ENCODE data around the gene PA2G4.

DNA sequence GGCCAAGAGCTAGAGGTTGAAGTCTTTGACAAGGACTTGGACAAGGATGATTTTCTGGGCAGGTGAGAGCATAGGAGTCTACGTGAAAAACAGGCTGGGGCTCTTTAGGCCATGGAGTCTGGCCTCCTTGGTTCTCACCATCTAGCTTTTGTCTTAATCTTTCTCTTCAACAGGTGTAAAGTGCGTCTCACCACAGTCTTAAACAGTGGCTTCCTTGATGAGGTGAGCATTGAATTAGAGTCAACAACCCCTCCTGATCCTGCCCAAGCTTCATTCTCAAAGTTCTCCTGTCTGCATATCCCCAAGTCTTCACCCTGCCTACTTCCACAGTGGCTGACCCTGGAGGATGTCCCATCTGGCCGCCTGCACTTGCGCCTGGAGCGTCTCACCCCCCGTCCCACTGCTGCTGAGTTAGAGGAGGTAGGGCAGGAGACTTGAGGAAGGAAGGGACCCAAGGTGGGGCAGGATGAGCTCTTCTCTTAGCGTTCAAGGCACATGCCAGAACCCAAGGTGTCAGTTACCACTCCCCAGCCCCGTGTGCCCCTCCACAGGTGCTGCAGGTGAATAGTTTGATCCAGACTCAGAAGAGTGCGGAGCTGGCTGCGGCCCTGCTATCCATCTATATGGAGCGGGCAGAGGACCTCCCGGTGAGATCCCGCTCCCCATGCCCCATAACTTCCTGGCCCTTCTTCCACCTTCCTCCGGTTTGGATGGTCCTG is 33.7 kb downstream of the PA2G4 start:
- no peak for TF ChIP-seq EP300 (IDR thresholded peaks at IDR 0.05)
- no peak for TF ChIP-seq CTCF (IDR thresholded peaks at IDR 0.05)

Data from tibial nerve (tissue), 4 donors.